ENCODE data around the gene PLG.
"Not testable (repeated sequence)": the region's sequence is repeated elsewhere in the genome, so short reads cannot be mapped to it uniquely, and the experiment has no call there.

- TF ChIP-seq EZH2 (IDR thresholded peaks at IDR 0.05; ENCODE audit: low read depth): not testable (repeated sequence)
- TF ChIP-seq, protein P1, sequence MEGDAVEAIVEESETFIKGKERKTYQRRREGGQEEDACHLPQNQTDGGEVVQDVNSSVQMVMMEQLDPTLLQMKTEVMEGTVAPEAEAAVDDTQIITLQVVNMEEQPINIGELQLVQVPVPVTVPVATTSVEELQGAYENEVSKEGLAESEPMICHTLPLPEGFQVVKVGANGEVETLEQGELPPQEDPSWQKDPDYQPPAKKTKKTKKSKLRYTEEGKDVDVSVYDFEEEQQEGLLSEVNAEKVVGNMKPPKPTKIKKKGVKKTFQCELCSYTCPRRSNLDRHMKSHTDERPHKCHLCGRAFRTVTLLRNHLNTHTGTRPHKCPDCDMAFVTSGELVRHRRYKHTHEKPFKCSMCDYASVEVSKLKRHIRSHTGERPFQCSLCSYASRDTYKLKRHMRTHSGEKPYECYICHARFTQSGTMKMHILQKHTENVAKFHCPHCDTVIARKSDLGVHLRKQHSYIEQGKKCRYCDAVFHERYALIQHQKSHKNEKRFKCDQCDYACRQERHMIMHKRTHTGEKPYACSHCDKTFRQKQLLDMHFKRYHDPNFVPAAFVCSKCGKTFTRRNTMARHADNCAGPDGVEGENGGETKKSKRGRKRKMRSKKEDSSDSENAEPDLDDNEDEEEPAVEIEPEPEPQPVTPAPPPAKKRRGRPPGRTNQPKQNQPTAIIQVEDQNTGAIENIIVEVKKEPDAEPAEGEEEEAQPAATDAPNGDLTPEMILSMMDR (conservative IDR thresholded peaks at IDR 0.05): not testable (repeated sequence)
These were observed 5.2 kb upstream of the PLG start for GRCh38 chr6:160696884-160697283.

Measured in PC-9 (cell line).